DMS53 treated with DMSO at 0.1 percent for 48 hours (cell line): ENCODE data around the gene RRAD.
"Not testable (repeated sequence)": the region's sequence is repeated elsewhere in the genome, so short reads cannot be mapped to it uniquely, and the experiment has no call there.

ENCODE experiments used
- DNase-seq: peaks from one replicate; lab custom pipeline; 2025; ENCODE audit not compliant: unreplicated experiment; lab: John Stamatoyannopoulos, UW

Gene RRAD, protein sequence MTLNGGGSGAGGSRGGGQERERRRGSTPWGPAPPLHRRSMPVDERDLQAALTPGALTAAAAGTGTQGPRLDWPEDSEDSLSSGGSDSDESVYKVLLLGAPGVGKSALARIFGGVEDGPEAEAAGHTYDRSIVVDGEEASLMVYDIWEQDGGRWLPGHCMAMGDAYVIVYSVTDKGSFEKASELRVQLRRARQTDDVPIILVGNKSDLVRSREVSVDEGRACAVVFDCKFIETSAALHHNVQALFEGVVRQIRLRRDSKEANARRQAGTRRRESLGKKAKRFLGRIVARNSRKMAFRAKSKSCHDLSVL

DNA sequence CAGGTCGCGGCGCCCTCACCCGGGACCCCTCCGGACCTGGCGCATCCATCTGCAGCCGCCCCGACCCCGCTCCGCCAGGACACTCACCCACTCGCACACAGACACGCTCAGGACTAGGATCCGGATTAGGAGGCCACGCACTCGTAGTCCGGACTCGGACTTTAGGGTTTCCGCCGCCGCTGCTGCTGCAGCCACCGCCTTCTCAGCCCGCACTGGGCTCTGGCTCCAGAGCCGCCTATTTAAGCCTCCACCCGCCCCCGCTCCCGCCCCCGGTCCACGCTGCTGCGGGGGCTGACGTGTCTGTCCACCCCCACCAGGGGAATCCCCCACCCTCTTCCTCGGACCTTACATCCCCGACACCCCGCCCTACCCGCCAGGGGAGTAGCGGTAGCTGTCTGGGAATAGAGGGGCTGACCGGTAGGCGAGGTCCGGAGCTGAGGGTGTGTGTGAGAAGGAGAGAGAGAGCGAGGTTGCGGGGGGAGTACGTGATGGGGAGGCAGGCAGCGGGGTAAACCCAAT, at the start of gene RRAD:
Gene RRAD, minus strand, starts transcription at position 214 of the 519 bp plus-strand sequence. CDS start 356 bp downstream, outside the sequence.
- DNase-seq = no peak

GRCh38 chr16:66974932-66975246, 49.6 kb upstream of the RRAD start:
- not testable (repeated sequence) for DNase-seq

- DNase-seq = not testable (repeated sequence)
Observed at GRCh38 chr16:66974156-66974931, 49.0 kb upstream of the RRAD start.

GRCh38 chr16:66973716-66974115, 48.4 kb upstream of the RRAD start:
- no peak for DNase-seq

DNA sequence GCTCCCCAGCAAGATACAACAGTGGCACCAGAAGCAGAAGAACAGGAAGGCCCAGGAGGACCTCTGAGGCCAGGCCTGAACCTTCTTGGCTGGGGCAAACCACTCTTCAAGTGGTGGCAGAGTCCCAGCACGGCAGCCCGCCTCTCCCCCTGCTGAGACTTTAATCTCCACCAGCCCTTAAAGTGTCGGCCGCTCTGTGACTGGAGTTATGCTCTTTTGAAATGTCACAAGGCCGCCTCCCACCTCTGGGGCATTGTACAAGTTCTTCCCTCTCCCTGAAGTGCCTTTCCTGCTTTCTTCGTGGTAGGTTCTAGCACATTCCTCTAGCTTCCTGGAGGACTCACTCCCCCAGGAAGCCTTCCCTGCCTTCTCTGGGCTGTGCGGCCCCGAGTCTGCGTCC, 47.6 kb upstream of the RRAD start:
- no peak for DNase-seq

DNA sequence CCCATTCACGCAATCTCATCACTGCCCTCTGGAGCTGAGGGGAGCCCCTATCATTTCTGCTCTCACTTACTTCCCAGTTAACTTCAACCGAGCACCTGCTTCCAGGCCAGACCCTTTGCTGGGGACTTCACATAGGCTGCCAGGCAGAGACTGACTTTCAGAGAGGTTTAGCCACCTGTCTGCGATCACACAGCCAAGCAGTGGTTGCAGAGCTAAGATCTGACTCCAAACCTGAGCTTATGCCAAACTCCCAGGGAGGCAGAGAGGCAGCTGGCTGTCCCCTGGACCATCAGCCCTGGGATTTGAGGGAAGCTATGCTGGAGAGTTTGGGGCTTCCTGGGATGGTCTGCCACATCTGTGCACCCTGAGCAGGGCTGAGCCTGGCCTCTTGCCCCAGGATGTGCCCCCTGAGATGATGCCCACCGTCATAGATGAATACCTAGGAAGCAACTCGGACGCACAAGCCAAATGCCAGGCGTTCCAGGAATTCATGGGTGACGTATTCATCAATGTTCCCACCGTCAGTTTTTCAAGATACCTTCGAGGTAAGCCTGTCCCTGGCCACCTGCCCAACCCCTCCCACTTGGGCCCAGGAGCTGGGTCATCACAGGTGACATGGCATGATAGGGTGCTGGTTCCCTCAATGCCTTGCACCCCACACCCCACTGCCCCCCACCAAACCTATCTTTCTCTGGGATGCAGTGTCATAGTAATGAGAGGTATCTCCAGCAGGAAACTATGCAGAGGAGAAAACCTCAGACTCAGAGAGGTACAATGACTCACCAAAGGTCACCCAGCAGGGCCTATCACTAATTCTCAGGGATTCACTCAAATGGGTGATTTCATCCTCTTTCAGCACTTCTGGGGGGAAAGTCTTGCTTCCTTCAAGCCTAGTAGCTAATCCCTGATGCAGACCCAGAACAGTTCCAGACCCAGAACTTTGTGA, 45.7 kb upstream of the RRAD start:
- no peak for DNase-seq

DNA sequence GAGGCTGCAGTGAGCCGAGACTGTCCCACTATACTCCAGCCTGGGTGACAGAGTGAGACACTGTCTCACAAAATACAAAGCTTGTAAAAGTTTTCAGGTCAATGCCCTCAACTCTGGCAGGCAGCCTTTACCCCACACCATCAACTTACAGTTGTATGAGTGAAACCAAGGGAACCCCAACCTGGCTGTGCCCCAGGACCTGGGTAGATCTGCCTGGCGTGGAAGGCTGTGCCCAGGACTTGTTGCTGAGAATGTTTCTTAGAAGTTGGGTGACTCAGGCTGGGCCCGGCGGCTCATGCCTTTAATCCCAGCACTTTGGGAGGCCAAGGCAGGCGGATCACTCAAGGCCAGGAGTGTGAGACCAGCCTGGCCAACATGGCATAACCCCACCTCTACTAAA, 43.5 kb upstream of the RRAD start:
- no peak for DNase-seq

DNA sequence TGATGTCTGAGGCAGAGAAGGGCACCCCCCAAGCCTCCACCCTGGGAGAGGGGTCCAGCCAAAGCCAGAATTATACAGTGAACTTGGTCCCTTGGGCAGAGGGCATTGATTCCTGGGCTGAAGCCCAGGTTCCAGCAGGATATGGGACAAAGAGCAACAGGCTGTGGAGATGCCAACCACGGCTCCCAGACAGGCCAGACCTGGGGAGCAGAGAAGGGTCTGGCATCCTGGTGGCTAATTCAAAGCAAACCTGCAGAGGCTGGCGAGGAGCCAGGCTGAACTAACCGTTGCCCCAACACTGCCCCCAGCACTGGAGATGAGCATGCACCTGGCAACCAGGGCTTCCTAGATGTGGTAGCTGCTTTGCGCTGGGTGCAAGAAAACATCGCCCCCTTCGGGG, 38.7 kb upstream of the RRAD start:
- no peak for DNase-seq

- no peak for DNase-seq
Observed at GRCh38 chr16:66961914-66962313, 36.6 kb upstream of the RRAD start.

DNA sequence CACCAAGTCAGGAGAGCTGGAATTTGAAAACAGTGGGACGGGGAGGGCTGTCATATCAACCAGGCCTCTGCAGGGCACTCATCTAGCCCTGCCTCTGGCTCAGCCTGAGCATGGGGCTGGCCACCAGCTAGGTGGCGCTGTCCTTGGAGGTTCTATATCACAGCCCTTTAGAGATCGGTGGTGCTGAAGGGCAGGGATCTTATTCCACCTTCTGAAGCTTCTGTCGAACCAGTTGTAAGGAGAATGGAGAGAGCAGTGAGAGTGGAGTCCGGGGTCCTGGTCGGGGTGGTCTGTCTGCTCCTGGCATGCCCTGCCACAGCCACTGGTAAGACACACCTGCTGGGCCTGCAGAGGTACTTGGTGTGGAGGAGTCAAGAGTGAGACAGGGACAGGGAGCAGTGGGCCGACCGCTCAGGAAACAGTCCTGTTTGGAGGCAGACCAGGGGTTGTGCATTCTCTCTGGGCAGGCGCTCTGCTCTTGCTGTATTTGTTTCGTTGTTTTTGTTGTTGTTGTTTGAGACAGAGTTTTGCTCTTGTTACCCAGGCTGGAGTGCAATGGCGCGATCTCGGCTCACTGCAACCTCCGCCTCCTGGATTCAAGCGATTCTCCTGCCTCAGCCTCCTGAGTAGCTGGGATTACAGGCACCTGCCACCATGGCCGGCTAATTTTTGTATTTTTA, 35.9 kb upstream of the RRAD start, which contains the start of gene CES3:
Gene CES3, plus strand, starts transcription at position 202 of the 680 bp plus-strand sequence. Its CDS starts 42 bp downstream, at position 244.
- DNase-seq = peak; percentile 53

DNA sequence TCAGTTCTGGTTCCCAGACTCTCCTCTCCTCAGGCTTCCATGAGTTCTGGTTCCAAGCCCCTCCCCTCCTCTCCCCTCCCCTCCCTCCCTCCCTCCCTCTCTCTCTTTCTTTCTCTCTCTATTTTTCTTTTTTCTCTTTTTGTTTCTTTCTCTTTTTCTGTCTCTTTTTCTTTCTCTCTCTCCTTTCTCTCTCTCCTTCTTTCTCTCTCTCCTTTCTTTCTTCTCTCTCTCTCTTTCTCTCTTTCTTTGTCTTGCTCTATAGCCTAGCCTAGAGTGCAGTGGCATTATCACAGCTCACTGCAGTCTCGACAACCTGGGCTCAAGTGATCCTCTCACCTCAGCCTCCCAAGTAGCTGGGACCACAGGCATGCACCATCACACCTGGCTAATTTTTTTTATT, 34.9 kb upstream of the RRAD start:
- no peak for DNase-seq

DNA sequence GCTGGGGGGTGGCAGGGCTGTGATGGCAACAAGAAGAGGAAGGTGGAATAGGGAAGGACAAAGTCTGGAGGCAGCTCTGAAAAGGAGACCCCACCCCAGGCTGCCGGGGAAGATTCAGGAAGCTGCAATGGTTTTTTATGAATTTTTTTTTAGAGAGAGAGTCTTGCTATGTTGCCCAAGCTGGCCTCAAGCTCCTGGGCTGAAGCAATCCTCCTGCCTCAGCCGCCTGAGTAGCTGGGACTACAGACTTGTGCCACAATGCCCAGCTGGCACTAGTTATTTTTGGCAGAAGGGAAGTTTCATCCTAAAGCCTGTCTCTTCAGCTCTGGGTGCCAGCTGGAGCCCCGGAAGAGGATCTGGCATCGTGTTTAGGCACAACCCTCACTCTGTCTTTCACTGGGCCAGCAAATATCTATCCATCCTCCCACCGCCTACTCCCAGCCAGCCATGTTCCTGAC, 34.4 kb upstream of the RRAD start:
- DNase-seq = no peak

- DNase-seq = no peak
Observed at GRCh38 chr16:66958857-66959703, 33.7 kb upstream of the RRAD start.

GRCh38 chr16:66956154-66956457, 30.8 kb upstream of the RRAD start:
- DNase-seq = not testable (repeated sequence)

GRCh38 chr16:66955363-66956153, 30.2 kb upstream of the RRAD start:
- not testable (repeated sequence) for DNase-seq

DNA sequence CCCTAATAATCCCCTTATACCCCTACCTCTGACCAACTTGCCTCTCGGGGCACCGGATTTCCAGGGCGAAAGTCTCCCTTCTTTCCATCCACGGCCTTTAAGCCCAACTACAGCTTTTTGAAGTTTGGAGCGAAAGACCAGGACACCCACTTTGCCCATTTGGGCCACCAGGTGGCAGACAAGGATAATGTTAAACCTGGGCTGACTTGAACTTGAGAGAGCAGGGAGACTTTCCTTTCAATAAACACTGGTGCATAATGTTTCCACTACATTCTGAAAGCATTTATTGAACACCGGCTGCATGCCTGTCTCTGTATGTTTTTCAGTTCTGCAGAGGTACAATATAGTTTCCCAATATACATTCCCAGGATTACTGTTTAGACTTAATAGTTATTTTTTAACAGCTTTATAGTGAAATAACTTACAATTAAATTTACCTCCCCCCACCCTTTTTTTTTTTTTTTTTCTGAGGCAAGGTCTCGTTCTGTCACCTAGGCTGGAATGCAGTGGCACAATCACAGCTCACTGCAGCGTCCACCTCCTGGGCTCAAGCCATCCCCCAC, 28.8 kb upstream of the RRAD start:
- DNase-seq = peak; percentile 48

DNA sequence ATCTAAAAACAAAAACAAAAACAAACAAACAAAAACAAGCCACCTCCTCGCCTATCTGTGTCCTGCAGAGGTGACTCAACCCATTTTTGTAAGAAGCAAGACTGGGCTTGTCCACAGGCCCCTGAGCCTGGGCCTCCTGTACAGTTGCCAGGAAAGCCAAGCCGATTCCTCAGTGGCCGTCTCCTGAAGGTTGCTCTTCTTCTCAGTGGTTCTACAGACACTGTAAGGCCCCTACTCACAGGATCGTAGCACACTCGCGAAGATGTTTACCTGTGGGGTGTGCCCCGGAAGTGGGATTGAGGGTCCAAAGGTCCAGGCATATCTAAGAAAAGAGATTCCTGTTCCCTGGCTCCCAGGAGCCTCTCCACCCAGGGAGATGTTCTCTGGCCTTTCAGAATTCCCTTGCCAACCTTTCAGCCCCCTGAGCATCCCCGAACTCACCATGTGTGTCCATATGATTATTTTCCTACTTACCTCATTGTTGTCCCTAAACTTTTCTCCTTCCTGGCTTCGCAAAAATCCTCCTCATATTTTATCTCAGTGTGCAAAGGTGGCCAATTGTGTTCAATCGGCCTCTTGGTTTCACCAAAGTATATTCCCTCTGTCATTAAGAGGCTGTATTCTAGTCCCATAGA, 28.2 kb upstream of the RRAD start:
- DNase-seq = no peak
